NOMO-1 treated with DMSO at 0.1 percent for 48 hours (cell line): ENCODE results near the gene UFM1.
"Not testable (repeated sequence)": the region's sequence is repeated elsewhere in the genome, so short reads cannot be mapped to it uniquely, and the experiment has no call there.

Experiments
- DNase-seq: peaks from one replicate; lab custom pipeline; 2025; ENCODE audit not compliant: unreplicated experiment; lab: John Stamatoyannopoulos, UW

UFM1 gene

DNA sequence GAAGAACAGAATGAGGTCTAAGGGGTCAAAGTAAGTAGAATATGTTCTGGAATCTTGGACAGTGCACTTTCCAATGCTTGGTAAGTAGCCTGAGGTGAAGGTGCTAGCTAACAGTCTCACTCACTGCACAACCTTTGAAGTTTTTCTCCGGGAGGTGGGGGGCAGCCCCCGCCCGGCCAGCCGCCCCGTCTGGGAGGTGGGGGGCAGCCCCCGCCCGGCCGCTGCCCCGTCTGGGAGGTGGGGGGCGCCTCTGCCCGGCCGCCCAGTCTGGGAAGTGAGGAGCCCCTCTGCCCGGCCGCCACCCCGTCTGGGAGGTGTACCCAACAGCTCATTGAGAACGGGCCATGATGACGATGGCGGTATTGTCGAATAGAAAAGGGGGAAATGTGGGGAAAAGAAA is 14.1 kb downstream of the UFM1 start:
- not testable (repeated sequence) for DNase-seq

- no peak for DNase-seq
Observed at GRCh38 chr13:38365661-38366060, 16.0 kb downstream of the UFM1 start.

GRCh38 chr13:38366954-38367645 is 17.4 kb downstream of the UFM1 start:
- no peak for DNase-seq

- DNase-seq, result no peak
Observed at GRCh38 chr13:38369058-38369457, 19.4 kb downstream of the UFM1 start.

GRCh38 chr13:38370096-38370495 is 20.4 kb downstream of the UFM1 start:
- not testable (repeated sequence) for DNase-seq

DNA sequence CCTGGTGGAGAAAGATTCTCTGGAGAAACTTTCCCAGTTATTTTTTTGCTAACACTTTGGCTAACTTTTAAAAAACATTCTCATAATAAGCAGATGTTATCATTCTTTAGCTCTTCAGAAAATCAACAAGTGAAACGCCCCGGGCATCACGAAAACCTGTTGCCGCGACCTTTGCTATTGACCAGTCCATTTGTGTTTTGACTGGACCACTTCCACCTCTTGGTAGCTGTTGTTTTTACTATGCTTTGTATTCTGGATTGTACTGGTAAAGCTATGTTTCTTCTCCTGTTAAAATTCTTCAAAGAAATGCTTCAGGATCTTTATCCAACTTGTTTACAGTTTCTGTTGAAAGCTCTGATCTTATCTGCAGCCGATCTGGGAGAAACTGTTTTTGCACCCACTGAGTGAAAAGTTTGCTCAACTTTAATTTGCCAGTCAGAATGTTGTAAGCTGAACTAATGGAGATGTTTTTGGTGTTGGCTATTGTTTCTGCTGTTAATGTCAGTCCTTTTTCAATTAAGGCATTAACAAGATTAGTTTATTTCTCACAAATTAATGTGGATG is 23.3 kb downstream of the UFM1 start:
- DNase-seq, result no peak

DNA sequence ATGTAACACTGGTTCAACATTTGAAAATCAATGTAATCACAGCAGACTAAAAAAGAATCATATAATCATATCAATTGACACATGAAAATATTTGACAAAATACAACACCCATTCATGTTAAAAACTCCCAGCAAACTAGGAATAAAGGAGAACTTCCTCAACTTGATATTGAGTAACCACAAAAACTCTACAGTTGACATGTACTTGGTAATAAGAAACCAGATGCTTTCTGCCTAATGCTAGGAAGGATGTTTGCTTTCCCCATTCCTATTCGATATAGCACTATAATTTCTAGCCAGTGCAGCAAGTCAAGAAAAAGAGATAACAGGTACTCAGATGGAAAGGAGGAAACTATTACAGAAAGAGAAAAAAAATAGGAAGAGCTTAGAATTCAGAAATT is 26.9 kb downstream of the UFM1 start:
- no peak for DNase-seq

DNA sequence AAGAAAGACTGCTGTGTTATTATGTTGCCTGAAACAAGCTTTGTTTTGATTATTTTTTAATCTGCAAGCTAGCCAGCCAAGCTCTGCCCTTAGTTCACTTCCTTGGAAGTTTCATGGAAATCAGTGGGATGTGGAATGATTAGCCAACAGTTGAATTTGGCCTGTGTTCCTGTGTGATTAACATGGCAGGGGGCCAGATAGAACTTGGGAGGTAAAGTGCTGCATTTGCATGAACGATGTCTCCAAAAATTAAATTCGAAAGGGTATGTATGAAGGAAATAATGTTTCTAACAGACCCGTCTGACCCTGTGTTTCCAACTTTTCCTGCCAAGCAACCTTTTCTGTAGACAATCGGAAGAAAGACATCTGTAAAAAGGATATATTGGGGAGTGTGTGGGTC is 32.2 kb downstream of the UFM1 start:
- DNase-seq, result no peak

DNA sequence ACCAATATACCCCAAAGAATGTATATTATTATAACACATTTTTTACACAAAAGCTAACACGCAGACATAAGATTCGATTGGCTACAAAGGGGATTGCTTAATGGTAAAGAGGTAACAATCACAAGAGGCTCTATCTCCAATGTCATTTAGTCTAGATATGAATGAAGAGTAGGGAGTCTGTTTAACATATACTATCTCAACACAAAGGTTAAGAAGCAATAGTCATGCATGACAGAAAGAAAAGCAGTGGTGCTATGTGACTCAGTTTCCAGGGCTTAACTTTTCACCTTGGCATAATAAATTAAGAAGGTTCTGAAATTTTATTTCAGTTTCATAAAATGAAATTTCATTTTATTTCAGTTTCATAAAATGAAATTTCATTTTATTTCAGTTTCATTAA is 33.3 kb downstream of the UFM1 start:
- no peak for DNase-seq

DNA sequence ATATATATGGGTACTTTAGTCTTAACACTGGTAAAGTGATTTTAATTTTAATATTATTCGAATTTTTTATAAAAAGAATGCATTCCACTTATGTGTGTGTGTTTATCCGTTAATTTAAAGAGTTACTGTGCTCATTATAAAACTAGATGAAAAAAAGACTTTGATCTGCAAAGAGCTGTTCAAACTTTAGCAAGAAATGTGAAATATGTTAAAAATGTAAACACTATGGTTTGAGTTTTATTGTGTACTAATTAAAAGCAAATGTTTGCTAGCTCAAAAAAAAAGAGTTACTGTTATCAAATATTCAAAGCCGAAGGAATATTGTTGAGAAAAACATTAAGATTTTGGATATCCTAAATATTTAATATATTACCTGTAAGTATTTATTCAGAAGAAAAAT is 34.5 kb downstream of the UFM1 start:
- DNase-seq, result no peak

DNA sequence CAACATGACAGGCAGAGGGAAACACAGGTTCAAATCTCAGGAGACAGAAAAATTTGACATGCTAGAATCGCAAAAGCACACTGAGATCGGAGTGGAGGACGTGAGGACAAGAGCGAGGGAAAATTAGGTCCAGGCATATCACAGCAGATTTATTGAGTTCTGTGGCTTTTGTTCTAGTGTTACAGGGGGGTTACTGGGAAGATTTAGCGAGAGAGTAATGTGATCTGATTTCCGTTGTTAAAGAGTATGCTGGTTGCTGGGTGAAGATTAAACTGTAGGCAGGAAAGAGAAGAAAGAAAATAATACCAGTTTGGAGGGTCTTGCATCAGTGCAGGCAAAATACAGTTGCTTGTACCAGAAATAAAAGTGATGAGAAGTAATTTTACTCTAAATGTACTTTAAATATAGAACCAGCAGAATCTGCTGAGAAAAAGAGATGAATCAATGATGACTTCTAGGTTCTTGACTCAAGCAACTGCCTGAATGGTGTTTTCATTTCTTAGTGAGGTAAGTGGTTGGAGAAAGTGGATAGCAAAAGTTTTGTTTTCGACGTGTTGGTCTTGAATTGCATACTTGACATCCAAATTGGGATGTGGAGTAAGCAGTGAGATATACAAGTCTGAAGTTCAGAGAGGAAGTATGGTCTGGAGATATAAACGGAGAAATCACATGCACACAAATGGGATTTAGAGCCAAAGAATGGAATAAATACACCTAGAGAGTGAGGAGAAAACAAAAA is 35.7 kb downstream of the UFM1 start:
- no peak for DNase-seq

DNA sequence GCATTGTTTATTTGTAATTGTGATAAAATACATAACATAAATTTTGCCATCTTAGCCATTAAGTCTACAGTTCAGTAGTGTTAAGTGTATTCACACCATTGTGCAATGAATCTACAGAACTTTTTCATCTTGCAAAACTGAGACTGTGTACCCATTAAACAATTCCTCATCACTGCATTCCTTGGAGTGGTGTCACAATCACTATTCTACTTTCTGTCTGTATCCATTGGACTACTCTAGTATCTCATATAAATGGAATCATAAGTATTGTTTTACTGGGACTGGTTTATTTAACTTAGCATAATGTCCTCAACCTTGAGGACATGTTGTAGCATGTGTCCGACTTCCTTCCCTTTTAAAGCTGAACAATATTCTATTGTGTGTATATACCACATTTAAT is 36.8 kb downstream of the UFM1 start:
- no peak for DNase-seq

GRCh38 chr13:38391341-38391740 is 41.7 kb downstream of the UFM1 start:
- no peak for DNase-seq

GRCh38 chr13:38394777-38395496 is 45.3 kb downstream of the UFM1 start:
- DNase-seq, result no peak

DNA sequence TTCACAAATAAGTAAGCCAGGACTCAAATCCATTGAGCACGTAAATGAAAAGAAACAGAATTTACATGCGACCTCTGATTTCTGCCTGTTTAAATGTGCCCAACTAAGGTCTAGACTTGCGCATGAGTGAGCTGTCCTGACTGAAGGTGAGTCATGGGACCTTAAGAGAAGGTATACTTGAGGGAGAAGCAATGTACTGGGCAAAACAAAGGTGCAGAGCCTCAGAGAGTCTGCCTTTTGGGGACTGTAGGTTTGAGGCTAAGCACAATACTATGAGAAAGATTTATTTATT is 45.8 kb downstream of the UFM1 start:
- no peak for DNase-seq

- DNase-seq, result peak; percentile 70
Observed at GRCh38 chr13:38398711-38399493, 49.3 kb downstream of the UFM1 start.

GRCh38 chr13:38399535-38399934 is 49.9 kb downstream of the UFM1 start:
- no peak for DNase-seq

GRCh38 chr13:38401276-38401675 is 51.6 kb downstream of the UFM1 start:
- DNase-seq, result no peak

DNA sequence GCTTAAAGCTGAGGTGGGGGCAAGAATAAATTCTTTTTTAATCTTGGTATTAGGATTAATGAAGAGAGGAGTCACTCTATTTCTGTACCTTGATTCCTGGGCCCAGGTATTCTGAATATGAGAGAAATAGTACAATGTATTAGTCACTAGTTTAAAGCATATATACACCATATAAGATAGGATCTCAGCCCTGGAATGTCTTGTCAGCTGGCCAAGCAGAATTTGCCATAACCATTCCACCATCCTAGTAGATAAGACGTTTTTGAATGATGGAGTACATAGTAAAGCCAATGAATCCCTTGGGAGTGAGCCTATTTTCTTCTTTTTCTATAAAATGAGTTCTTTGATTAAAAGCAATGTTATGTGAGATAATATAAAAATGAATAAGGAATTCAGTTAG is 55.6 kb downstream of the UFM1 start:
- DNase-seq, result no peak

- no peak for DNase-seq
Observed at GRCh38 chr13:38409771-38410170, 60.1 kb downstream of the UFM1 start.

DNA sequence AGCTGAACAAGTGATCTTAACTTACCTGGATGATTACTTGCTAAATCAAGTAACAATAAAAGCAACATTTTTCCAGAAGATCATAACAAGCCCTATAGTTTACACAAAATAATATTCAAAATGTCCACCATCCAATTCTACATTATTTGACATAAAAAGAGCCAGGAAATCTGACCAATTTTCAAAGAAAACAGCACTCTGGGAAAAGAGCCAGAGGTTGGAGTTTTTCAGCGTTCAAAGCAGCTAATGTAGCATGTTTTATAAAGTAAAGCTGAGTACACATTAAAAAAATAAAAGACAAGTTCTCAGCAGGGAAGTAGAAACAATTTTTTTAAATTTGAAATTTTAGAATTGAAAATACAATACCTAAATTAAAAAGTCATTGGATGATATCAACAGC is 62.6 kb downstream of the UFM1 start:
- DNase-seq, result no peak
